ENCODE results near the gene C2orf72. TPM values are rescaled to one million over a fixed set of nuclear protein-coding genes. Genes with fewer than 3 reads are reported as not detected.

Gene C2orf72
- total and polyA plus RNA-seq, 2 donors (not counting 3 experiments of a cell fraction or from before 2014, with no cell fraction given) = 0.01 to 0.11 TPM

DNA sequence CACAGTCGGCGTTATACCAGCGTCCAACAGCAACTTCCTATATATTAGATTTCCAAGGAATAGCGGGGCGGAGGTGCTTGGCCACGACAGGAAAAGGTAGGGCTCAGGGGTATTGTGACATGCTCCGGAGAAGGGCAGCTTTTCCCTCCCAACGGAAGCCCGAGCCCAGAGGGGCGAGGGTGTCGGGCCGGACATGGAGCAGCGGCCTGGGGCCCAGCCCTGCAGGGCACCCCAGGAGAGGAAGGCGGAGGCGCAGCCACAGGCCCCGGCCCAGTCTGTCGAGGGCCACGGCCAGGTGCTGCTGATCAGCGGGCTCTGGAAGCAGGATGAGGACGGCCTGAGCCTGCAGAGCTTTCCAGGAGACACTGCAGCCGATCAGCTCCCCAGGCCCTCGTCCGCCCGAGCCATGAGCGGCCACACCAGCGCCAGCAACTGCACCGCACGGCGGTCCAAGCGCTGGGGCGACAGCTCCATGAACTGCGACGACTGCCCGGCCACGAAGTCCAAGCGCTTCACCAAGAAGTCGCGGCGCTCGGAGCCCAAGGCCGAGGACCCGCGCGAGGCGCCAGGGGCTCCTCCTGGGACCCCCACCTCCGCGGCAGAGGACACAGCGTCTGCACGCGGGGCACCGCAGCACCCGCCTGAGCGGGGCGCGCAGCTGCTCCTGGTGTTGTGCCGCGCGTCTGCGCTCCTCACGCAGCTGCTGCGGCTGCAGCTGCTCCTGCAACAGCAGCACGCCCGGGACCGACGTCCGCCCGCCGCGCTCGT lies 47.0 kb upstream of the C2orf72 start:
- BruUV-seq (replicated peaks) = no TSS peak
- no peak overlapping the region for H3K4me2 ChIP-seq (ENCODE audit: insufficient read depth, low read length)
- POLR2A ChIA-PET = no interaction called here
- H2AFZ ChIP-seq (ENCODE audit: low read depth, low read length) = no peak overlapping the region
- H3K27ac ChIP-seq (ENCODE audit: insufficient read depth, low read depth, low read length) = no peak overlapping the region
- DNase-seq (ENCODE audit: low read depth, low spot score) (no peak), FAIRE-seq (no peak)
- H3K79me2 ChIP-seq (ENCODE audit: control insufficient read depth, insufficient read depth, low read length) = no peaks in the 10 kb centered on the region
- CTCF ChIA-PET = interaction anchor here (9.4 kb wide), 1 partner anchor 165 kb away, joined by 287 read pairs; no protein-coding TSS in a partner anchor
- peak; percentile 77 for TF ChIP-seq EZH2 (IDR thresholded peaks at IDR 0.05; ENCODE audit: borderline replicate concordance, low read depth, low read length, severe bottlenecking)
- TF ChIP-seq POLR2A (IDR thresholded peaks at IDR 0.05; ENCODE audit: low read depth, low read length) = no peak
- TF ChIP-seq JUN (IDR thresholded peaks at IDR 0.05; ENCODE audit: borderline replicate concordance, insufficient read depth, insufficient read length, low read depth) = no peak
- H3K9ac ChIP-seq (replicated peaks; ENCODE audit: extremely low read depth, insufficient read depth, low read length) = no peak overlapping the region
- no peaks in the 10 kb centered on the region for H3K9me1 ChIP-seq (replicated peaks; ENCODE audit: control insufficient read depth, extremely low read depth, insufficient read depth, low read length)
- H3K4me3 ChIP-seq (replicated peaks in 1 of 3; ENCODE audit: insufficient read depth in 1 of 3, low read depth in 1 of 3, low read length in 3 of 3) = no peak overlapping the region
- peaks cover 4% of the 10 kb centered on the region for H3K4me1 ChIP-seq (ENCODE audit: control insufficient read depth, extremely low read depth, insufficient read depth, low read length)
- dilution Hi-C loops (cut with MboI; ENCODE audit: extremely low pct_ligation_motif_present, low sequenced_read_pairs) = no loop called here
- no peaks in the 10 kb centered on the region for H4K20me1 ChIP-seq (replicated peaks; ENCODE audit: control insufficient read depth, extremely low read depth, insufficient read depth, low read length)
- H3K36me3 ChIP-seq (ENCODE audit: control insufficient read depth in 2 of 2, extremely low read depth in 1 of 2, insufficient read depth in 2 of 2, low read length in 2 of 2) = no peaks in the 10 kb centered on the region
- H3K27me3 ChIP-seq (ENCODE audit: control insufficient read depth in 2 of 2, insufficient read depth in 2 of 2, low read length in 2 of 2) = peaks cover 9 to 21% of the 10 kb centered on the region in 2 experiments
- intact Hi-C loops (cut with micrococcal nuclease) = no loop called here
- H3K9me3 ChIP-seq (replicated peaks; ENCODE audit: control insufficient read depth, insufficient read depth, low read length) = no peaks in the 10 kb centered on the region

DNA sequence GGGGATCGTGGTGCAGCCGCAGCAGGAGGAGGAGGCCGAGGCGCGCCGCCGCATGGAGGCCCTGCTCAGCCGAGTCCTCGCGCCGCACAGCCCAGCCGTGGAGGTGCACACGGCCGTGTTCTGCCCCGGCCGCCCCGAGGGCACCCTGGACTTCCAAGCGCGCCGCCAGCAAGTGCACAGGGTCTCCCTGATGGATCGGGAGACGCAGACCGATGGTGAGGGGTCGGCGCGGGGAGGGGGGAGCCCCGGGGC lies 46.5 kb upstream of the C2orf72 start:
- Histone ChIP-seq H3K9ac (replicated peaks; ENCODE audit: extremely low read depth, insufficient read depth, low read length) (no peak overlapping the region), H3K4me3 (replicated peaks in 1 of 3; ENCODE audit: insufficient read depth in 1 of 3, low read depth in 1 of 3, low read length in 3 of 3) (no peak overlapping the region), H3K4me1 (ENCODE audit: control insufficient read depth, extremely low read depth, insufficient read depth, low read length) (peaks cover 4% of the 10 kb centered on the region), H3K4me2 (ENCODE audit: insufficient read depth, low read length) (no peak overlapping the region), H3K79me2 (ENCODE audit: control insufficient read depth, insufficient read depth, low read length) (no peaks in the 10 kb centered on the region), H2AFZ (ENCODE audit: low read depth, low read length) (no peak overlapping the region), H3K27ac (ENCODE audit: insufficient read depth, low read depth, low read length) (no peak overlapping the region), H4K20me1 (replicated peaks; ENCODE audit: control insufficient read depth, extremely low read depth, insufficient read depth, low read length) (no peaks in the 10 kb centered on the region), H3K9me1 (replicated peaks; ENCODE audit: control insufficient read depth, extremely low read depth, insufficient read depth, low read length) (no peaks in the 10 kb centered on the region), H3K27me3 (ENCODE audit: control insufficient read depth in 2 of 2, insufficient read depth in 2 of 2, low read length in 2 of 2) (peaks cover 9 to 21% of the 10 kb centered on the region in 2 experiments), H3K9me3 (replicated peaks; ENCODE audit: control insufficient read depth, insufficient read depth, low read length) (no peaks in the 10 kb centered on the region), H3K36me3 (ENCODE audit: control insufficient read depth in 2 of 2, extremely low read depth in 1 of 2, insufficient read depth in 2 of 2, low read length in 2 of 2) (no peaks in the 10 kb centered on the region)
- BruUV-seq (replicated peaks) = no TSS peak
- CTCF ChIA-PET = interaction anchor here (9.4 kb wide), 1 partner anchor 166 kb away, joined by 287 read pairs; no protein-coding TSS in a partner anchor
- DNase-seq (ENCODE audit: low read depth, low spot score) (no peak), FAIRE-seq (no peak)
- dilution Hi-C loops (cut with MboI; ENCODE audit: extremely low pct_ligation_motif_present, low sequenced_read_pairs) (no loop called here), intact Hi-C loops (cut with micrococcal nuclease) (no loop called here)
- POLR2A ChIA-PET = no interaction called here
- TF ChIP-seq FOS (IDR thresholded peaks at IDR 0.05; ENCODE audit: borderline replicate concordance, insufficient read depth, low read length) = no peak
- TF ChIP-seq, protein P1, sequence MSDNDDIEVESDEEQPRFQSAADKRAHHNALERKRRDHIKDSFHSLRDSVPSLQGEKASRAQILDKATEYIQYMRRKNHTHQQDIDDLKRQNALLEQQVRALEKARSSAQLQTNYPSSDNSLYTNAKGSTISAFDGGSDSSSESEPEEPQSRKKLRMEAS (IDR thresholded peaks at IDR 0.05; ENCODE audit: insufficient read depth, insufficient read length) = no peak
- TF ChIP-seq POLR2AphosphoS5 (IDR thresholded peaks at IDR 0.05; ENCODE audit: insufficient read depth, low read depth, low read length) = no peak
- TF ChIP-seq POLR2A (IDR thresholded peaks at IDR 0.05; ENCODE audit: low read depth, low read length) = no peak
- TF ChIP-seq GATA2 (IDR thresholded peaks at IDR 0.05; ENCODE audit: insufficient read depth, insufficient read length, low read depth, low read length) = no peak
- TF ChIP-seq, protein P2, sequence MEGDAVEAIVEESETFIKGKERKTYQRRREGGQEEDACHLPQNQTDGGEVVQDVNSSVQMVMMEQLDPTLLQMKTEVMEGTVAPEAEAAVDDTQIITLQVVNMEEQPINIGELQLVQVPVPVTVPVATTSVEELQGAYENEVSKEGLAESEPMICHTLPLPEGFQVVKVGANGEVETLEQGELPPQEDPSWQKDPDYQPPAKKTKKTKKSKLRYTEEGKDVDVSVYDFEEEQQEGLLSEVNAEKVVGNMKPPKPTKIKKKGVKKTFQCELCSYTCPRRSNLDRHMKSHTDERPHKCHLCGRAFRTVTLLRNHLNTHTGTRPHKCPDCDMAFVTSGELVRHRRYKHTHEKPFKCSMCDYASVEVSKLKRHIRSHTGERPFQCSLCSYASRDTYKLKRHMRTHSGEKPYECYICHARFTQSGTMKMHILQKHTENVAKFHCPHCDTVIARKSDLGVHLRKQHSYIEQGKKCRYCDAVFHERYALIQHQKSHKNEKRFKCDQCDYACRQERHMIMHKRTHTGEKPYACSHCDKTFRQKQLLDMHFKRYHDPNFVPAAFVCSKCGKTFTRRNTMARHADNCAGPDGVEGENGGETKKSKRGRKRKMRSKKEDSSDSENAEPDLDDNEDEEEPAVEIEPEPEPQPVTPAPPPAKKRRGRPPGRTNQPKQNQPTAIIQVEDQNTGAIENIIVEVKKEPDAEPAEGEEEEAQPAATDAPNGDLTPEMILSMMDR (IDR thresholded peaks at IDR 0.05; ENCODE audit: extremely low read depth in 1 of 2, insufficient read depth in 1 of 2, low read depth in 1 of 2, low read length in 2 of 2) = no peak
- no peak for TF ChIP-seq JUN (IDR thresholded peaks at IDR 0.05; ENCODE audit: borderline replicate concordance, insufficient read depth, insufficient read length, low read depth)
- peak; percentile 37 for TF ChIP-seq EZH2 (IDR thresholded peaks at IDR 0.05; ENCODE audit: borderline replicate concordance, low read depth, low read length, severe bottlenecking)

Measured in endothelial cell of umbilical vein (primary cell).